Heart left ventricle (tissue), 13 donors: ENCODE measurements around the gene CTNND2.
"Not testable (repeated sequence)": the region's sequence is repeated elsewhere in the genome, so short reads cannot be mapped to it uniquely, and the experiment has no call there.

Experiments
- CTCF ChIP-seq, 12 donors: fragments of 200-600 bp; sonication (generic) in 4 of 12; IDR thresholded peaks; one replicate each; pipeline versions ENCODE4 v1.5.0 to v1.8.0; 2018 to 2022; ENCODE audit warnings: antibody characterized with exemption in 12 of 12, mild to moderate bottlenecking in 5 of 12
- POLR2A ChIP-seq, 2 donors: fragments of 450-650 bp; IDR thresholded peaks; one replicate each; pipeline ENCODE4 v1.6.1; 2017; ENCODE audit warnings: antibody characterized with exemption in 2 of 2, mild to moderate bottlenecking in 2 of 2, moderate library complexity in 2 of 2
- donor health status: ischemic (EF 13 %, LVEDD 7.1; RV severe dilation, severe dysfunction).
- donor health status: DM: no; HTN: yes; CAD: no.
- donor health status: DM: no; HTN: no; CAD: no.
- donor health status: ischemic (EF 25% LVEDD 6.9; RV normal size, moderate dysfunction).
- donor health status: ischemic (EF 25% LVEDD 5.7; RV mildly dilated, moderate dysfunction).
- donor health status: ischemic (EF 35%, LVEDD 5.7; RV mildly dilated, moderate dysfunction).
- donor health status: nonischemic (EF 11% LVEDD 7.7; RV severe dilation, severe dysfunction).
- donor health status: DM: yes; HTN: yes; CAD: no.
- donor health status: PGD.
- donor health status: ischemic (EF 29% LVEDD 5.4; RV normal size, mild dysfunction).
- donor health status: nonischemic (EF 23%, LVEDD 6.1; RV moderate dilation, normal function).

- not testable (repeated sequence) for TF ChIP-seq CTCF, POLR2A (IDR thresholded peaks at IDR 0.05)
Measured at GRCh38 chr5:11414732-11415131, 489.5 kb downstream of the CTNND2 start.
